D341Med (cell line): ENCODE results near the gene FRK.
"Not testable (repeated sequence)": the region's sequence is repeated elsewhere in the genome, so short reads cannot be mapped to it uniquely, and the experiment has no call there.

Source experiments
- DNase-seq: peaks from one replicate; pipeline ENCODE4 v3.0.0; 2012; ENCODE audit warnings: low spot score

Gene FRK

DNA sequence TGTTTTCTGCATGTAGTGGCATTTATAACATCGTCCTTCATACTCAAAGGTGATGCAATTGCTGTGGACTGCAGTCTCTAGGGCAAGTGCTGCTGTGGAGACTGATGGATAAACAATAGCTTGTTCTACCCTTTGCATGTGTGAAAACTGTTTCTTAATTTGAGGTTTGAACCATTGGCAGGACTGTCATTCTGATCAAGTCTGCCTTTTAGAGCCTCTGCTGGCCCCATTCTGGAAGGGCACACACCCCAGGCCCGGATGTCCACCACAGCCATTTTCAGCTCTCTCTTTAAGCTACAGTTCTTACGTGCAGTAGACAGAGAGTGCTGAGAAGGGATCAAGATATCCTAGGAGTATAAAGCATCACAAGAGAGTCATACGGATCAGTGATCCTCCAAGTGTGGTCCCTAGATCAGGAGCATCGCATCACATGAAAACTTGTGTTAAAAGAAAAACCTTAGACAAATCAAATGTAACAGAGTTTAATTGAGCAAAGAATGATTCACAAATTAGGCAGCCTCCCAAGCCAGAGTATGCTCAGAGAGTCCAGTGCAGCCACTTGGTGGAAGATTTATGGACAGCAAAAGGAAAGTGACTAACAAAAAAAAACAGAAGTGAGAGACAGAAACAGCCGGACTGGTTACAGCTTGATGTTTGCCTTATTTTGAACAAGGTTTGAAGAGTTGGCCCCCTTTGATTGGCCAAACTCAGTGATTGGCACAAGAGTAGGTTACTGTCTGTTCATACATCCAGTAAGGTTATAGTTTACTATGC lies 52.0 kb downstream of the FRK start:
- DNase-seq, result no peak

DNA sequence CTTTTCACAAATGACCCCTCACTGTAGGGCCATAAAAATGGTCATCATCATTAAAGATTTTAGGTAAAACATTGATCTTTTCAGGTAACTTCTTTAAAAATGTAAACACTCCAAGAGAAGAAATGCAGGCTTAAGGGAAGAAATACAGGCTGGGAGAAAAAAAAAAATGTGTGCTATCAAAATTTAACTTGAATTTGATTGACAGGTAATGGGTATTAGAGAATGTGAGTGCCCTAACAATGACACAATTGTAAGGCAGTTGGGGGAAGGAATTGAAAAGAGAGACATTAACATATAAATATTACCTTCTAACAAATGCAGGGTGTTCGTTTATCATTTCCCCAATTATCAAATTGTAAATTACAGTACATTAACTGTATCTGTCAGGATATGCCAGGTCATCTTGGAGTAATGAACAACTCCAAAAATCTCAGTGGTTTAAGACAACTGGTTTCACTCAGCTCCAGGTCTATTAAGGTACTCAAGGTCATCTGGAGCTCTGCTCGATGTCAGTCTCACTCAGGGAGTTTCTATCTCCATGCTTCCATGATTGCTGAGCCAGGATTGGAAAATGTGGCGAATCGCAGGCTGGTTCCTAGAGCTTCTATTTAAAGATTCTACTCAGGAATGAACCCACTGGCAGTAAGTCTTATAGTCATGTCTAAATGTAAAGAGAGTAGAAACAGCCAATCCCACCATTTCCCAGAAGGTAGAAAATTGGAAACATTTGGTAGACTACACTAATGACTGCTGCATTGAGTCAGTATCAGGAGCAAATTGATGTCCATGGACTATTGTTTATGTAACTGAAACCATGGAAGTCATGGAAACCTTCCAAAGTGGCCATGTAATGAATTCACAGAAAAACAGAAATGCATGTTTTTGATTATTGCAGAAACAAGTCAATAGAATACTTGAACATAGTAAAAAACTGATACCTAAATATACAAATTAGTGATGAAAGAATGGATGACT lies 55.6 kb downstream of the FRK start:
- DNase-seq, result no peak

GRCh38 chr6:116003668-116004067 lies 57.0 kb downstream of the FRK start:
- DNase-seq, result no peak

DNA sequence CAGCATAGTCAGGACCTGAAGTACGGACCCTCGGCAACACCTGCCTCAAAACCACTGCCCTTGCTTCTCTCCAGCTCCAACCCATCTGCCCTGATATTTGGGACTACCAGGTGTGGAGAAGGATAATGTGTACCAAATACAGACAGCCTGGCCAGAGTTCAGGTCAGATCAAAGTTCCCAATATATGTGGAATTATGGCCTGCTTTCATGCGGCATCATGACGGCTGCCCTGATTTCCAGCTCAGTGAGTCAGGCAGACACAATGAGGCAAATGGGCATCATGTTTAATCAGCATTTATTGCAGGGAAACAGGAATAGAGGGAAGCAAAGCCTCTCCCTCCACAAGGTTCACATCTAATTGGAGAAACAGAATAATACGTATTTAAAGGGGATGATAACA lies 57.9 kb downstream of the FRK start:
- no peak for DNase-seq

- no peak for DNase-seq
Observed at GRCh38 chr6:115999235-115999634, 61.5 kb downstream of the FRK start.

- DNase-seq, result no peak
Observed at GRCh38 chr6:115997990-115998585, 62.6 kb downstream of the FRK start.

GRCh38 chr6:115986026-115986425 lies 74.7 kb downstream of the FRK start:
- DNase-seq, result no peak

DNA sequence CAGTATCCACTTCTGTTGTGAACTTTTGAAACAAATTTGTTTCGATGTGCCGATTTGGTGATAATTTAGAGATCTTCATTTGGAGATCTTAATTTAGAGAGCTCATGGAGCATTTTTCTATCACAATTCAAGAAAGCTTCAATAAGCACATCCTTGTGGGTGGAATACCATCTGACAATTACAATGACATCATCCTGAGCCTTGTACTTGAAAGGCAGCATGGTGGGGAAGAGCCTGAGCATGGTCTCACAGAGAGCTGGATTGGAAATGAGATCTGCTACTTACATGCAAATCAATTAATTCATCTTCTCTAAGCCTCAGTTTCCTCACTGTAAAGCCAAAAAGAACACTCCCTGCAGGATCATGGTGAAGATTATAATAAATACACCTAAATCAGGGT lies 75.9 kb downstream of the FRK start:
- DNase-seq, result no peak

GRCh38 chr6:115983998-115984397 lies 76.7 kb downstream of the FRK start:
- DNase-seq, result no peak

- DNase-seq, result no peak
Observed at GRCh38 chr6:115982453-115982852, 78.2 kb downstream of the FRK start.

- DNase-seq, result no peak
Observed at GRCh38 chr6:115977220-115977619, 83.5 kb downstream of the FRK start.

DNA sequence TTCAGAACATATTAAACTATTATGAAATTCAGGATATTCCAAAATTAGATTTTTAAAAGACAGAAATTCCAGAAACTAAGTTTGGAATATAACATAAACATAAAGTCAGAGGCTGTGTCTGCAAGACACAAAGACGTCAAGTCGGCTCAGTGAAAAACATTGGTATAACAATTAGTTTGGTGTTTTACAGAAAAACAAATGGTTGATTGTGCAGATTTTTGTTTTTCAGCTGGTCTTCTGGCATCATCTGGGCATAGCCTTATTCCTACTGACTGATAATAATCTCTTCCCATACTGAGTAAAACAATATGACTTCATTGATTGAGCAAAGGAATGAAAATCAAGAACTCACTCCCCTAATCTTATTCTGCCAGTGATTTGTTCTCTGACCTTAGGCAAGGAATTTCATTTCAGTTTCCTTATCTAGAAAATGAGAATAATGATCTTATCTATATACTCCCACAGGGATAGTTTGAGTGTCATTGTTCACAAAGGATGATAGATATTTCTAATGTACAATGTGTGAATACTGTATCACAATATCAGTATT lies 84.3 kb downstream of the FRK start:
- DNase-seq, result no peak

DNA sequence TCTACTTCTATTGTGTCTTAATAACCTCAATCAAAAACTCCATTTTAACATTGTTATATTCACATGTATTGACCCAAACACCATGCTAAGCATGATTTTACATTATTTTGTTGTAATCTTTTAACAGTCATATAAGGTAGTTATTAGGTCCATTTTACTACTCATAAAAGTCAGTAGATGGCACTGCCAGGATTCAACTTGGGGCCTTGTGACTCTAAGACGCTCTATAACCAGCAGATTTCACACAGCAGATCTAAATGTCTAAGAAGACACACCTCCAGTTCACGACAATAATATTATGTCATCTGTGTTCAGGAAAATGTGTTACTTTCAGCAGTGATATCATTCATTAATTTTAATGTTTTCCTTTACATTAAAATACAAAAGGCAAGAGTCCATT lies 88.0 kb downstream of the FRK start:
- DNase-seq, result no peak

- DNase-seq, result no peak
Observed at GRCh38 chr6:115971785-115972184, 88.9 kb downstream of the FRK start.

- no peak for DNase-seq
Observed at GRCh38 chr6:115969930-115970273, 90.8 kb downstream of the FRK start.

DNA sequence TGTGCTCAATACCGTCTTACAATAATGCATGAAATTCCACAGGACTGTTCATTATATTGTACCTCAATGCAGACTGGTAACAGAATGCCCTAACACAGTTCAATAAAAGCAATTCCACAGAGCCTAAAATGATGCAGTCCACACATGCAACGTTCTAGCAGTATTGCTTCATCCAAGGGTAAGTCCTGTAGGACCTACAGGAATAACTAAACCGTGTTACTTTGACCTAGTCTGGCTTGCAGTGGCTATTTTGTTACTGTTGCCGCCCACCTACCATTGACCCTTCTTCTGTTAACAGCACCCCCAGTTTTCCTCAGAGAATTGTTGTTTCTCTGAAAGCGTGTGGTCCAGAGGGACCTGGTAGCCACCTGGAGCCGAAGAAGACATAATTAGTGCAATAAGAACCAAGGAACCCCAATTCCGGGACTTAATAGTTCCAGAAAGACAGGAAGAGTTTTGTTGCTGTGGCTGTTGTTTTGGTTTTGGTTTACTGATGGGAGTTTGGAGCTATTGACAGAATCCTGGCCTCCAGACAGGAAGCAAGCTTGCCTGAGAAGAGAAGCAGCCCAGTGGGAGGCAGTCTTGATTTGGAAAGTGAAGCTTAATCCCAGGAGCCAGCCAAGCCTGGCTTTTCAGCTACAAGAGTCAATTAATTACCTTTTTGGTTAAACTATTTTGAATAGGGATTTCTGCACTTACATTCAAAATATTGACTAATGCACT lies 91.3 kb downstream of the FRK start:
- DNase-seq, result no peak

- not testable (repeated sequence) for DNase-seq
Observed at GRCh38 chr6:115960286-115960685, 100.4 kb downstream of the FRK start.

- no peak for DNase-seq
Observed at GRCh38 chr6:115958958-115959357, 101.7 kb downstream of the FRK start.

GRCh38 chr6:115954740-115955139 lies 106.0 kb downstream of the FRK start:
- DNase-seq, result no peak

DNA sequence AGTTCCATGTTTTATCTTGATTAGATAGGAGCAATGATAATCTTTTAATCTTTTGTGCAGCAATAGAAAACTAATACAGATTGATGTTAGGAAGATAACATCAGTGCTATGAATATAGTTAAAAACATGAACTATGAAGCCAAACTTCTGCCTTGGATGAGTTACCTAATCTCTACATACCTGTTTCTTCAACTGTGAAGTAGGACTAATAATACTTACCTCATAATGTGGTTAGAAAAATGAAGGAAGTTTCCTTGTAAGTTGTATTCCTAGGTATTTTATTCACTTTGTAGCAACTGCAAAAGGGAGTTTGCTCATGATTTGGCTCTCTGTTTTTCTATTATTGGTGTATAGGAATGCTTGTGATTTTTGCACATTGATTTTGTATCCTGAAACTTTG lies 111.9 kb downstream of the FRK start:
- no peak for DNase-seq

GRCh38 chr6:115947966-115948541 lies 112.6 kb downstream of the FRK start:
- no peak for DNase-seq

GRCh38 chr6:115945812-115946211 lies 114.9 kb downstream of the FRK start:
- no peak for DNase-seq
